CD14-positive monocyte (primary cell): ENCODE results near the gene NLGN1. TPM values are rescaled to one million over a fixed set of nuclear protein-coding genes. Genes with fewer than 3 reads are reported as not detected.

ENCODE experiments used
- DNase-seq, 3 donors: peaks; one replicate each; pipeline ENCODE4 v3.0.0-alpha.2; 2011 to 2022
- H2AFZ ChIP-seq: 2 replicates; pipeline ENCODE4 v1.6.0; 2012; ENCODE audit warnings: mild to moderate bottlenecking, low read depth, low read length, inconsistent platforms; ENCODE audit not compliant: insufficient read depth, poor library complexity, severe bottlenecking
- H3K27ac ChIP-seq, 2 donors: 1 replicate in 1 of 2; 2 replicates in 1 of 2; pipeline ENCODE4 v1.5.1; 2012 to 2013; ENCODE audit warnings: low read length in 2 of 2, control low read depth in 1 of 2, inconsistent platforms in 1 of 2, low read depth in 1 of 2, mild to moderate bottlenecking in 1 of 2
- H3K27me3 ChIP-seq, 2 donors: one replicate each; pipeline versions ENCODE4 v1.6.0 to v1.6.1; 2011 to 2013; ENCODE audit warnings: low read length in 2 of 2; ENCODE audit not compliant: control insufficient read depth in 2 of 2, insufficient read depth in 2 of 2
- H3K36me3 ChIP-seq, 2 donors: replicated peaks in 1 of 2; 1 replicate in 1 of 2; 2 replicates in 1 of 2; pipeline versions ENCODE4 v1.5.1 to v1.6.1; 2012 to 2013; ENCODE audit warnings: low read length in 2 of 2, control low read depth in 1 of 2, inconsistent platforms in 1 of 2, mild to moderate bottlenecking in 1 of 2; ENCODE audit not compliant: insufficient read depth in 2 of 2, control insufficient read depth in 1 of 2
- H3K4me1 ChIP-seq, 2 donors: 1 replicate in 1 of 2; 2 replicates in 1 of 2; pipeline versions ENCODE4 v1.5.1 to v1.6.1; 2012 to 2013; ENCODE audit warnings: low read length in 2 of 2, control low read depth in 1 of 2, inconsistent platforms in 1 of 2, mild to moderate bottlenecking in 1 of 2, moderate library complexity in 1 of 2; ENCODE audit not compliant: insufficient read depth in 2 of 2, control insufficient read depth in 1 of 2
- H3K4me2 ChIP-seq: replicated peaks from 2 replicates; pipeline ENCODE3; 2012; ENCODE audit warnings: low read length, moderate library complexity, mild to moderate bottlenecking; ENCODE audit not compliant: poor library complexity, severe bottlenecking; ENCODE audit errors: extremely low read depth
- H3K4me3 ChIP-seq, 3 experiments: fragments of 200-600 bp in 1 of 3; sonication (generic) in 1 of 3; replicated peaks in 1 of 3; 1 replicate in 2 of 3; 2 replicates in 1 of 3; pipeline ENCODE4 v1.5.1; 2011 to 2013; ENCODE audit warnings: low read length in 3 of 3, mild to moderate bottlenecking in 3 of 3, control low read depth in 2 of 3, low read depth in 2 of 3, inconsistent platforms in 1 of 3, moderate library complexity in 1 of 3
- H3K79me2 ChIP-seq: 2 replicates; pipeline ENCODE4 v1.6.0; 2012; ENCODE audit warnings: mild to moderate bottlenecking, control low read depth, inconsistent platforms, low read length, moderate library complexity; ENCODE audit not compliant: insufficient read depth
- H3K9ac ChIP-seq: 2 replicates; pipeline ENCODE4 v1.6.0; 2017; ENCODE audit warnings: low read length, mild to moderate bottlenecking; ENCODE audit not compliant: insufficient read depth, poor library complexity, severe bottlenecking
- H3K9me3 ChIP-seq, 2 donors: replicated peaks in 1 of 2; 1 replicate in 1 of 2; 2 replicates in 1 of 2; pipeline versions ENCODE4 v1.5.1 to v1.6.1; 2012 to 2013; ENCODE audit warnings: low read length in 2 of 2, control low read depth in 1 of 2; ENCODE audit not compliant: control insufficient read depth in 1 of 2, insufficient read depth in 1 of 2
- H4K20me1 ChIP-seq: 2 replicates; pipeline ENCODE4 v1.6.0; 2012; ENCODE audit warnings: mild to moderate bottlenecking, low read length, control low read depth, moderate library complexity; ENCODE audit not compliant: insufficient read depth
- H3K27ac Mint-ChIP-seq, 7 donors: one replicate each; pipeline ENCODE4 v1.8.0; 2020; ENCODE audit warnings: mild to moderate bottlenecking in 7 of 7, mixed read lengths in 7 of 7, moderate library complexity in 6 of 7, inconsistent platforms in 2 of 7
- H3K27me3 Mint-ChIP-seq, 3 donors: one replicate each; pipeline ENCODE4 v1.8.0; 2021 to 2022; ENCODE audit warnings: low read depth in 3 of 3, mild to moderate bottlenecking in 3 of 3, mixed read lengths in 3 of 3, moderate library complexity in 3 of 3, inconsistent platforms in 1 of 3
- H3K36me3 Mint-ChIP-seq, 2 donors: one replicate each; pipeline ENCODE4 v1.8.0; 2020; ENCODE audit warnings: mixed read lengths in 2 of 2, inconsistent platforms in 1 of 2, mild to moderate bottlenecking in 1 of 2
- H3K4me1 Mint-ChIP-seq: one replicate; pipeline ENCODE4 v1.8.0; 2020; ENCODE audit warnings: mild to moderate bottlenecking, mixed read lengths
- H3K4me3 Mint-ChIP-seq, 2 donors: one replicate each; pipeline ENCODE4 v1.8.0; 2020; ENCODE audit warnings: mild to moderate bottlenecking in 2 of 2, mixed read lengths in 2 of 2, moderate library complexity in 1 of 2
- H3K9me3 Mint-ChIP-seq, 7 donors: one replicate each; pipeline ENCODE4 v1.8.0; 2020 to 2022; ENCODE audit warnings: mixed read lengths in 7 of 7, mild to moderate bottlenecking in 6 of 7, moderate library complexity in 6 of 7, inconsistent platforms in 2 of 7
- CTCF ChIP-seq: fragments of 200-600 bp; IDR thresholded peaks from one replicate; pipeline ENCODE4 v1.8.0; 2022; ENCODE audit warnings: antibody characterized with exemption, mild to moderate bottlenecking
- WGBS: methylation state at CpG from one replicate; pipeline ENCODE4 v1.1.5; 2013; ENCODE audit warnings: missing lambda C conversion rate; ENCODE audit not compliant: insufficient coverage; 5-methylcytosine and 5-hydroxymethylcytosine counted together
- intact Hi-C, 2 donors: fragments of 100-400 bp; cut with micrococcal nuclease; formaldehyde crosslinking; loops; one replicate each; pipeline versions ENCODE4 v1.15.0 to v1.15.1; 2023
- polyA plus RNA-seq, 3 donors: library from polyadenylated mRNA; depleted of rRNA in 1 of 3; unstranded in 2 of 3; stranded (reverse) in 1 of 3; fragments of 300-500 nt in 2 of 3; fragments of >200 nt in 1 of 3; fragmentation: Illumina TruSeq in 2 of 3; gene quantifications; 1 replicate in 2 of 3; 2 replicates in 1 of 3; pipeline ENCODE4 v1.2.3, GENCODE V29; 2012 to 2021

NLGN1 gene
- polyA plus RNA-seq, 3 donors: not detected

DNA sequence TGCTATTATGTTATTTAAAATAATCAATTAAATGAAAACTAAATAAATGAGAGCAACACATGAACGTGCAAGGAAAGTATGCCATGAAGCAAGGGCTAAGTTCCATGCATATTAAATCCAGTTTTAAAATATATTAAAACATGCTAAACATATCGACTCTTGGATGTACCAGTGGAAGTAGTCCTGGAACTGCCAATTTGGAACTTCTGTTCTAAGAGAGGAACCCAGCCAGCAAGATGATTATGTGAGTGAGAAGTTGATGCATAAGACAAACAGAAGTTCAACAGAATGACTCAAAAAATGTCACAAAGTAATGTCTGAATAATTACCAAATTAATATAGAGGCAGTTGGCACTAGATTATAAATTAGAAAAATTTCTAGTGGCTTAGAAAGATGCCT, 714.2 kb downstream of the NLGN1 start:
- no peak for DNase-seq
- Histone ChIP-seq H3K9ac (no peak overlapping the region), H3K27ac (no peak overlapping the region), H3K4me1 (no peaks in the 10 kb centered on the region), H3K36me3 (no peaks in the 10 kb centered on the region), H3K4me2 (no peak overlapping the region), H3K4me3 (no peak overlapping the region), H2AFZ (no peak overlapping the region), H3K27me3 (no peaks in the 10 kb centered on the region), H4K20me1 (no peaks in the 10 kb centered on the region), H3K9me3 (no peaks in the 10 kb centered on the region), H3K79me2 (no peaks in the 10 kb centered on the region)
- H3K4me1 Mint-ChIP-seq: no peaks in the 10 kb centered on the region
- H3K27me3 Mint-ChIP-seq: no peaks in the 10 kb centered on the region
- no CpG with 5 or more reads among the region's 2 CpGs for WGBS
- no peak overlapping the region for H3K4me3 Mint-ChIP-seq
- peaks cover 0 to 5% (median 0%) of the 10 kb centered on the region in 7 donors for H3K9me3 Mint-ChIP-seq
- TF ChIP-seq CTCF: no peak
- intact Hi-C loops: no loop called here
- no peaks in the 10 kb centered on the region for H3K36me3 Mint-ChIP-seq
- H3K27ac Mint-ChIP-seq: no peak overlapping the region

DNA sequence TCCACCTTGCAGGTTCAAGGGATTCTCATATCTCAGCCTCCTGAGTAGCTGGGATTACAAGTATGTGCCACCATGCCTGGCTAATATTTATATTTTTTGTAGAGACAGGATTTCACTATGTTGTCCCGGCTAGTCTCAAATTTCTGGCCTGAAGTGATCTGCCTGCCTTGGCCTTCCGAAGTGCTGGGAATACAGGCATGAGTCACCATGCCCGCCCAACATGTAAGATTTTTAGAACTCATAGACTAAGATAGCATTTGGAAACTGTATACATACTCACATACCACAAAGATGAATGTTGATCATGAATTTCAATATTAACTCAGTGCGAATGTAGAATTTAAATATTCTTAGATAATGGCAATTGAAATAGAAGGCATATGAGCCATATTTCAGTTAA, 718.9 kb downstream of the NLGN1 start:
- intact Hi-C loops: no loop called here
- no peak overlapping the region for H3K4me2 ChIP-seq
- no peaks in the 10 kb centered on the region for H3K36me3 Mint-ChIP-seq
- H4K20me1 ChIP-seq: no peaks in the 10 kb centered on the region
- WGBS: 100% methylated on average over 1 of the region's 4 CpGs
- H3K27ac Mint-ChIP-seq: no peak overlapping the region
- peaks cover 0 to 8% (median 0%) of the 10 kb centered on the region in 7 donors for H3K9me3 Mint-ChIP-seq
- H3K4me1 Mint-ChIP-seq: no peaks in the 10 kb centered on the region
- no peaks in the 10 kb centered on the region for H3K79me2 ChIP-seq
- H3K27ac ChIP-seq: no peak overlapping the region
- no peaks in the 10 kb centered on the region for H3K9me3 ChIP-seq
- TF ChIP-seq CTCF: no peak
- H3K27me3 ChIP-seq: no peaks in the 10 kb centered on the region
- no peak overlapping the region for H2AFZ ChIP-seq
- no peaks in the 10 kb centered on the region for H3K27me3 Mint-ChIP-seq
- no peak overlapping the region for H3K4me3 ChIP-seq
- H3K36me3 ChIP-seq: no peaks in the 10 kb centered on the region
- no peaks in the 10 kb centered on the region for H3K4me1 ChIP-seq
- no peak for DNase-seq
- H3K4me3 Mint-ChIP-seq: no peak overlapping the region
- no peak overlapping the region for H3K9ac ChIP-seq
